HEK293T (cell line): ENCODE data around the gene EVI5L.

ENCODE experiments used
- CTCF ChIA-PET: fragments of 350-600 bp; formaldehyde crosslinking; extraction: SDS; loops from one replicate; lab custom pipeline; 2021; ENCODE audit warnings: antibody characterized with exemption, inconsistent platforms; lab: Yijun Ruan, JAX
- POLR2A ChIA-PET: fragments of 350-600 bp; formaldehyde crosslinking; extraction: SDS; loops from one replicate; lab custom pipeline; 2020; ENCODE audit warnings: antibody characterized with exemption, inconsistent platforms; lab: Yijun Ruan, JAX
- DNase-seq: peaks from one replicate; pipeline ENCODE4 v3.0.0; 2012; ENCODE audit warnings: mixed read lengths; ENCODE audit errors: extremely low spot score
- ARNT ChIP-seq: fragments of 450-650 bp; IDR thresholded peaks from 2 replicates; pipeline ENCODE4 v1.6.1; 2017; ENCODE audit warnings: mild to moderate bottlenecking
- BHLHE40 ChIP-seq: fragments of 450-650 bp; IDR thresholded peaks from 2 replicates; pipeline ENCODE4 v1.6.1; 2016; ENCODE audit warnings: mild to moderate bottlenecking, moderate library complexity, borderline replicate concordance
- CTBP1 ChIP-seq: fragments of 450-650 bp; IDR thresholded peaks from 2 replicates; pipeline ENCODE4 v1.6.1; 2016; ENCODE audit warnings: borderline replicate concordance
- ELF4 ChIP-seq: fragments of 450-650 bp; IDR thresholded peaks from 2 replicates; pipeline ENCODE4 v1.6.1; 2017; ENCODE audit warnings: antibody characterized with exemption
- FOXA1 ChIP-seq: fragments of 450-650 bp; IDR thresholded peaks from 2 replicates; pipeline ENCODE4 v1.6.1; 2016; ENCODE audit warnings: mild to moderate bottlenecking
- FOXK2 ChIP-seq: fragments of 450-650 bp; IDR thresholded peaks from 2 replicates; pipeline ENCODE4 v1.6.1; 2016; ENCODE audit warnings: mild to moderate bottlenecking
- FOXM1 ChIP-seq: fragments of 450-650 bp; IDR thresholded peaks from 2 replicates; pipeline ENCODE4 v1.6.1; 2017; ENCODE audit warnings: mild to moderate bottlenecking, borderline replicate concordance
- HDGF ChIP-seq: fragments of 450-650 bp; IDR thresholded peaks from 2 replicates; pipeline ENCODE4 v1.6.1; 2017; ENCODE audit warnings: antibody characterized with exemption, borderline replicate concordance
- L3MBTL2 ChIP-seq: fragments of 450-650 bp; conservative IDR thresholded peaks from 2 replicates; pipeline ENCODE4 v1.6.1; 2016; ENCODE audit warnings: mild to moderate bottlenecking
- LEF1 ChIP-seq: fragments of 450-650 bp; IDR thresholded peaks from 2 replicates; pipeline ENCODE4 v1.6.1; 2017; ENCODE audit warnings: mild to moderate bottlenecking, borderline replicate concordance
- NFRKB ChIP-seq: fragments of 450-650 bp; IDR thresholded peaks from 2 replicates; pipeline ENCODE4 v1.6.1; 2016; ENCODE audit warnings: mild to moderate bottlenecking, moderate library complexity
- SP1 ChIP-seq: fragments of 450-650 bp; IDR thresholded peaks from 2 replicates; pipeline ENCODE4 v1.6.1; 2017
- SUZ12 ChIP-seq: fragments of 450-650 bp; IDR thresholded peaks from 2 replicates; pipeline ENCODE4 v1.6.1; 2016; ENCODE audit warnings: mild to moderate bottlenecking
- TARDBP ChIP-seq: fragments of 450-650 bp; IDR thresholded peaks from 2 replicates; pipeline ENCODE4 v1.6.1; 2016
- ZNF384 ChIP-seq: fragments of 450-650 bp; IDR thresholded peaks from 2 replicates; pipeline ENCODE4 v1.6.1; 2016
- TF ChIP-seq, protein P1 (sequence below): fragments of 450-650 bp; IDR thresholded peaks from 2 replicates; pipeline ENCODE4 v1.6.1; 2016

Gene EVI5L

DNA sequence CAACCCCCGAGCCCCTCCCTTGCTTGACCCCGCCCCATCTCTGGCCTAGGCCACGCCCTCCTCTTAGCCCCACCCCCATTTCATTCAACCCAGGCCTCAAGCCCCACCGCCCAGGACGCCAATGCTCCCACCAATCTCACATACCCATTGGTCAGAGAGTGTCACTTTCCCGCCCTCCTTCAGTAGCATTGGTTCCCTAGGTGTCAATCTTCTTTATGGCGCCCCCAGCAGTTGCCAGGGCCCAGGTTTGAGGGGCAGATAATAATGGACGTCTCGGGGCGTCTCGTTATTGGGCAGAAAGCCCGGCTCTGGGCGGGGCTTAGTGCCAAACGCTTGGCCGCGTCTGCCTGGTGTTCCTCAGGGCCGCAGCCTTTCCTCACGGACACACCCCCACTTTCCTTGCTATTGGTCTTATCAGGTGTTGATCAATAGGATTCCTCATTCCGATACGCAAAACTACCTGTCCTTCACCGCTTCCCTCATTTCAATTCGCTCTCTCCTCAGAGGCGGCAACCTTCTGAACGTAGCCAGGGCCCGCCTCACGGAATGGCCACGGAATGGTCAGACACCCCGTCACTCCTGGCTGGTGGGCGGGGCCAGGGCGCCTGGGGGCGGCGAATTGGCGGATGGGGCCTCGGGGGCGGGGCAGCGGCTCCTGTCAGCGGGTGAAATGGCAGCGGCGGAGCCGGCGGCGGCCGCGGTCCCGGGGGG, at the start of gene EVI5L:
Gene EVI5L (plus strand): TSS at position 658 of the 711 bp plus-strand sequence. CDS start 16,325 bp downstream, outside the sequence.
- TF ChIP-seq LEF1 (no peak), SUZ12 (no peak), ZNF384 (no peak), NFRKB (no peak), ARNT (no peak), HDGF (no peak), SP1 (peak; percentile 97), FOXK2 (no peak), CTBP1 (no peak), TARDBP (no peak), BHLHE40 (no peak), L3MBTL2 (no peak), FOXA1 (no peak)
- TF ChIP-seq, protein P1, sequence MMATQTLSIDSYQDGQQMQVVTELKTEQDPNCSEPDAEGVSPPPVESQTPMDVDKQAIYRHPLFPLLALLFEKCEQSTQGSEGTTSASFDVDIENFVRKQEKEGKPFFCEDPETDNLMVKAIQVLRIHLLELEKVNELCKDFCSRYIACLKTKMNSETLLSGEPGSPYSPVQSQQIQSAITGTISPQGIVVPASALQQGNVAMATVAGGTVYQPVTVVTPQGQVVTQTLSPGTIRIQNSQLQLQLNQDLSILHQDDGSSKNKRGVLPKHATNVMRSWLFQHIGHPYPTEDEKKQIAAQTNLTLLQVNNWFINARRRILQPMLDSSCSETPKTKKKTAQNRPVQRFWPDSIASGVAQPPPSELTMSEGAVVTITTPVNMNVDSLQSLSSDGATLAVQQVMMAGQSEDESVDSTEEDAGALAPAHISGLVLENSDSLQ: peak; percentile 100
- ChIA-PET CTCF (no interaction called here), POLR2A (interaction anchor here (1.0 to 1.1 kb wide), 2 partner anchors 40 to 200 kb away, joined by 3 to 4 read pairs; partner anchors contain the start of genes PET100 and XAB2)
- DNase-seq: peak; percentile 97

DNA sequence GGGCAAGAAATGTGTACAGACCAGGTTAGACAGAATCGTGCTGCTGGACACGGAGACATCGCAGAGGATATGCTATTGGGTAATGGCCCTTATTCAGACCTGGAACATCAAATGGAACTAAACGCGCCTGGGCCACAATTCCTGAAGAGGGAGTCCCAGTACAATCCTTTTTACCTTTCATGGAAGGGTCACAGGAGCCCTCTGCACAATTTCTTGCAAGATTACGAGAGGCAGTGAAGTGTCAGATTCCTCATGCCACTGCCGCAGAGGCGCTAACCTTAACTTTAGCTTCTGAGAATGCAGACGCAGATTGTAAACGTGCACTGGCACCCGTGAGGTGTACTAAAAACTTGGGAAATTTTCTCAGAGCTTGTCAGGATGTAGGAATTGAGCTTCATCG, 48.9 kb upstream of the EVI5L start:
- no peak for TF ChIP-seq LEF1
- TF ChIP-seq TARDBP: no peak
- TF ChIP-seq, protein P1: no peak
- TF ChIP-seq ZNF384: no peak
- no peak for TF ChIP-seq FOXK2
- TF ChIP-seq FOXA1: no peak
- TF ChIP-seq FOXM1: no peak
- TF ChIP-seq BHLHE40: no peak
- TF ChIP-seq SP1: no peak
- TF ChIP-seq NFRKB: no peak
- POLR2A ChIA-PET: no interaction called here
- DNase-seq: no peak
- CTCF ChIA-PET: interaction anchor here (1.1 kb wide), 1 partner anchor 213 kb away, joined by 3 read pairs; no protein-coding TSS in a partner anchor

GRCh38 chr19:7783991-7784423, 46.0 kb upstream of the EVI5L start:
- no peak for DNase-seq
- CTCF ChIA-PET: interaction anchor here (1.2 kb wide), 1 partner anchor 16 kb away, joined by 4 read pairs; no protein-coding TSS in a partner anchor

DNA sequence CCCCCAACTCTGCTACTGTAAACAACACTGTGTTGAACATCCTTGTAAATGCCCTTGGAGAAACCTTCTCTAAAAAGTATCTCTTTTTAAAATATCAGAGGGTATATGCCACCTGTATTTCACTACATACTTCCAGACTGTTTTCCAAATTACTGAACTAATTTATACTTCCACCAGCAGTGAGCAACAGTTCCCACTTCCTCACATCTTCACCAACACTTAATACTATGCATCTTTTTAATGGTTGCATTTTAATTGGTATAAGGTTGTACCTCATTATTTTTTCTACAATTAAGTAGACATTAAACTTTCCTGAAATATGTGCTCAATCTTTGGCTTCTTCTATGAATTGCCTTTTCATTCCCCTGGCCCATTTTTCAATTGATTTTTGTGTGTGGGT, 45.2 kb upstream of the EVI5L start:
- no peak for TF ChIP-seq FOXK2
- TF ChIP-seq HDGF: no peak
- TF ChIP-seq SUZ12: no peak
- TF ChIP-seq FOXM1: no peak
- TF ChIP-seq FOXA1: no peak
- TF ChIP-seq ZNF384: no peak
- no peak for TF ChIP-seq NFRKB
- TF ChIP-seq SP1: no peak
- TF ChIP-seq ELF4: no peak
- no peak for TF ChIP-seq L3MBTL2
- no peak for TF ChIP-seq CTBP1
- TF ChIP-seq ARNT: no peak
- no peak for TF ChIP-seq BHLHE40
- DNase-seq: no peak
- ChIA-PET POLR2A (no interaction called here), CTCF (no interaction called here)

More at GRCh38 chr19:7783991-7784423, 46.0 kb upstream of the EVI5L start:
- TF ChIP-seq L3MBTL2 (no peak), SP1 (no peak), ZNF384 (no peak), LEF1 (no peak), BHLHE40 (no peak), TARDBP (no peak), CTBP1 (no peak), FOXM1 (no peak), FOXK2 (no peak), ELF4 (no peak), ARNT (no peak), SUZ12 (no peak), HDGF (no peak)
- TF ChIP-seq, protein P1: no peak
- POLR2A ChIA-PET: no interaction called here

GRCh38 chr19:7787141-7787540, 42.9 kb upstream of the EVI5L start:
- TF ChIP-seq FOXA1 (no peak), ELF4 (no peak), ZNF384 (no peak), SUZ12 (no peak), CTBP1 (no peak), TARDBP (no peak), NFRKB (no peak), BHLHE40 (no peak), ARNT (no peak), FOXM1 (no peak), L3MBTL2 (no peak)
- TF ChIP-seq, protein P1: no peak
- DNase-seq: no peak
- POLR2A ChIA-PET: no interaction called here
- CTCF ChIA-PET: no interaction called here
